Gastrocnemius medialis (tissue), 4 donors: ENCODE data around the gene HIC1.

Experiments used
- POLR2A ChIP-seq, 2 donors: fragments of 450-650 bp; IDR thresholded peaks; one replicate each; pipeline ENCODE4 v1.6.1; 2017; ENCODE audit warnings: antibody characterized with exemption in 2 of 2, mild to moderate bottlenecking in 2 of 2, moderate library complexity in 2 of 2
- TF ChIP-seq, protein P1 (sequence below), 5 experiments: fragments of 450-650 bp in 3 of 5; fragments of 200-600 bp in 2 of 5; sonication (generic) in 2 of 5; IDR thresholded peaks in 4 of 5; conservative IDR thresholded peaks in 1 of 5; 1 replicate in 4 of 5; 2 replicates in 1 of 5; pipeline ENCODE4 v1.5.1; 2016 to 2019; ENCODE audit warnings: antibody characterized with exemption in 5 of 5, mild to moderate bottlenecking in 3 of 5, moderate library complexity in 3 of 5

- TF ChIP-seq, protein P1, sequence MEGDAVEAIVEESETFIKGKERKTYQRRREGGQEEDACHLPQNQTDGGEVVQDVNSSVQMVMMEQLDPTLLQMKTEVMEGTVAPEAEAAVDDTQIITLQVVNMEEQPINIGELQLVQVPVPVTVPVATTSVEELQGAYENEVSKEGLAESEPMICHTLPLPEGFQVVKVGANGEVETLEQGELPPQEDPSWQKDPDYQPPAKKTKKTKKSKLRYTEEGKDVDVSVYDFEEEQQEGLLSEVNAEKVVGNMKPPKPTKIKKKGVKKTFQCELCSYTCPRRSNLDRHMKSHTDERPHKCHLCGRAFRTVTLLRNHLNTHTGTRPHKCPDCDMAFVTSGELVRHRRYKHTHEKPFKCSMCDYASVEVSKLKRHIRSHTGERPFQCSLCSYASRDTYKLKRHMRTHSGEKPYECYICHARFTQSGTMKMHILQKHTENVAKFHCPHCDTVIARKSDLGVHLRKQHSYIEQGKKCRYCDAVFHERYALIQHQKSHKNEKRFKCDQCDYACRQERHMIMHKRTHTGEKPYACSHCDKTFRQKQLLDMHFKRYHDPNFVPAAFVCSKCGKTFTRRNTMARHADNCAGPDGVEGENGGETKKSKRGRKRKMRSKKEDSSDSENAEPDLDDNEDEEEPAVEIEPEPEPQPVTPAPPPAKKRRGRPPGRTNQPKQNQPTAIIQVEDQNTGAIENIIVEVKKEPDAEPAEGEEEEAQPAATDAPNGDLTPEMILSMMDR (IDR thresholded peaks at IDR 0.05 in 4 of 5, conservative IDR thresholded peaks at IDR 0.05 in 1 of 5) = no peak
- no peak for TF ChIP-seq POLR2A (IDR thresholded peaks at IDR 0.05)
These were observed 22.1 kb downstream of the HIC1 start for GRCh38 chr17:2077040-2077439.
